GM18861 (cell line): Measurements from ENCODE around the gene DSP.

ENCODE experiments used
- ATAC-seq: cut with Tn5 transposase; IDR thresholded peaks from one replicate; pipeline ENCODE4 v1.9.1; 2021; ENCODE audit not compliant: unreplicated experiment

DSP gene

DNA sequence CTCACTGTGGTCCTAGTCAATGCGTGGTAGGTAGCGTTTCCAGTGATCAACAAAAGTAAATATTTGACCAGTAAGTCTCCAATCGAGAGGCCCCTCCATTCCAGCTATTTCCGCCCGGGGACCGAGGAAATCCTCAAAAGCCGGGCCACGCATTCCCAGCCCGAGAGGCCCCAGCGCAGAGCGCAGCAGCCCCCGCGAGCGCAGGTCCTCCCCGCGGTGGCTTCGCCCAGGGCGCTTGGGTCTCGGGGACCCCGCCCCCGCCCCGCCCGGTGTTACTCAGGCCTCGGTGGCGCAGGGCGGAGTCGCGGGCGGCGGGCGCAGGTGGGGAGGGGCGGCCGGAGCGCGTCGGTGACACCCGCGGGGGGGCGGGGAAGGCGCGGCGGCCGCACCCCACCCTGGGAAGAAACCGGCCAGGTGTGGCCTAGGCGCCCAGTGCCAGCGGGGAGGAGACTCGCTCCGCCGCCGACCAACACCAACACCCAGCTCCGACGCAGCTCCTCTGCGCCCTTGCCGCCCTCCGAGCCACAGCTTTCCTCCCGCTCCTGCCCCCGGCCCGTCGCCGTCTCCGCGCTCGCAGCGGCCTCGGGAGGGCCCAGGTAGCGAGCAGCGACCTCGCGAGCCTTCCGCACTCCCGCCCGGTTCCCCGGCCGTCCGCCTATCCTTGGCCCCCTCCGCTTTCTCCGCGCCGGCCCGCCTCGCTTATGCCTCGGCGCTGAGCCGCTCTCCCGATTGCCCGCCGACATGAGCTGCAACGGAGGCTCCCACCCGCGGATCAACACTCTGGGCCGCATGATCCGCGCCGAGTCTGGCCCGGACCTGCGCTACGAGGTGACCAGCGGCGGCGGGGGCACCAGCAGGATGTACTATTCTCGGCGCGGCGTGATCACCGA is at the start of gene DSP:
TSS of gene DSP (plus strand) at position 497 of the 890 bp plus-strand sequence. CDS start at position 742, 245 bp downstream.
- no peak for ATAC-seq

GRCh38 chr6:7493866-7494265 is 47.6 kb upstream of the DSP start:
- no peak for ATAC-seq

DNA sequence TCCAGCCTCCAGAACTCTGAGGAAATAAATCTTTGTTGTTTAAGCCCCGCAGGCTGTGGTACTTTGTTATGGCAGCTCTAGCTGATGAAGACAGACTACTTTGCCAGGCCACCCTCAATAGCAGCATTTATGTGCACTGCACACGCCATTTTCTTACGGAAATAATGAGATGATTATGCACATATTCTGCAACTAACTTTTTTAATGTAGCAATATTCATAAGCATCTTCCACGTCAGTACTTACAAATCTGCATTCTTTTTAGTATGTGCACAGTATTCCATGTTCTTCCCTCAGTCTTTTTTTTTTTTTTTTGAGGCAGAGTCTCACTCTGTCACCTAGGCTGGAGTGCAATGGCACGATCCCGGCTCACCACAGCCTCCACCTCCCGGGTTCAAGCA is 46.8 kb upstream of the DSP start:
- no peak for ATAC-seq

DNA sequence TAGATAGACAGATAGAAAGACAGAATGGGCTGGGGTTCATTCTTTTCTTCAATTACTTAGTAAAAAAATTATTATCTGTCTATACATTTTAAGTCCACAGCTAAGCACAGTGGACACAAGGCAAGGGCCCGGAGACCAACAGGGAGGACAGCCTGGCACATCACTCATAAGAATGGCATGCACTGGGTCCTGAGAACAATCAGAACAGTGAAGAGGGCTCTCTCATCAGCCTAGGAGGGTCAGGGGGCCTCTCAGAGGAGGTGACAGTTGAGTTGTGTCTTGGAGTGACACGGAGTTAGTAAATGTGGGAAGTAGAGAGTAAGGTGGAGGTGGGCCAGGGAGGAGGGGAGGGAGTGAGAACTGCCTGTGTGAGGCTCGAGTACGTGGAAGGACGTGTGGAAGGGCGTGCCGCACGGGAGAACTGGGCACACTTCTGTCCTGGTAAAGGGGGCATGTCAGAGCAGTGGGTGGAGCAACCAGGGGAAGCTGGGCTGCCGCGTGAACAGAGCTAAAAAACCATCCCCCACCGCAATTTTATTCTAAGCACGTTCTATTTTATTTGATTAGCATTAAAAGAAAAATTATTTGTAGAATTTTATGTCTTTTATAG is 45.1 kb upstream of the DSP start:
- no peak for ATAC-seq

- no peak for ATAC-seq
Measured at GRCh38 chr6:7500752-7501282, 40.7 kb upstream of the DSP start.

DNA sequence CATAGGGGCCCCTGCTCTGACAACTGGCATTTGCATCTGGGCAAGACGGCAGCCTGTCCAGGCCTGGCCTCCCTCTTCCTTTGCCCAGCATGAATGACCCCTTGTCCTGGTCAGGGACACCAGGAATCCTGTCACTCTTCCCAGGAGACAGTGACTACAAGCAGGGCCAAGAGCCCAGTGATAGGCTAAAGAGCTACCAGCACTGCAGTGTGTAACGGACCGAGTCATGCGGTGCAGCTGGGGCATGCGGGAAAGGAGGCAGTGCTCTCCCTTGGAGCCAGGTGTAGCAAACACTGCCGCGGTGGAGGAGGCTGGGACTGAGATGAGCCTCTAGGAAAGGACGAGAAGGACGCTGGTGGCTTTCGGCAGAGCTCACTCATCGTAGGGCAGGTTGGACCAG is 38.7 kb upstream of the DSP start:
- ATAC-seq: no peak

DNA sequence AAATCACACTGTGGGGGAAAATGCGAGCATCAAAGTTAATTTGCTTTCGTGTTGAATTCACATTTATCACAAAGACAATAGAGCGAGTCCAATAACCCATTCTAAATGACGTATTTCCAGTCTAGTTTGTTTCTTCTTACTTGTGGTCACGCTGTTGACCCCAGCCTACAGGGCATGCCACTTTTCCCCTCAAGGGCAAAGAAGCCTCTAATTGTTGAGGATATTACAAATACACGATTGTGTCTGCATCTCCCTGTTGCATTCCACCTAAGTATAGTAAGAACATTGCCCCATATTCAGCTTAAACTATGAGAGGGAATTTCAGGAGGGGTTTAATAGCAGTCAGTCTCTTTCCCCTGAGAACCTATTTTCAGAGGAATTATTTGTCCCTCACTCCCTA is 37.4 kb upstream of the DSP start:
- no peak for ATAC-seq

DNA sequence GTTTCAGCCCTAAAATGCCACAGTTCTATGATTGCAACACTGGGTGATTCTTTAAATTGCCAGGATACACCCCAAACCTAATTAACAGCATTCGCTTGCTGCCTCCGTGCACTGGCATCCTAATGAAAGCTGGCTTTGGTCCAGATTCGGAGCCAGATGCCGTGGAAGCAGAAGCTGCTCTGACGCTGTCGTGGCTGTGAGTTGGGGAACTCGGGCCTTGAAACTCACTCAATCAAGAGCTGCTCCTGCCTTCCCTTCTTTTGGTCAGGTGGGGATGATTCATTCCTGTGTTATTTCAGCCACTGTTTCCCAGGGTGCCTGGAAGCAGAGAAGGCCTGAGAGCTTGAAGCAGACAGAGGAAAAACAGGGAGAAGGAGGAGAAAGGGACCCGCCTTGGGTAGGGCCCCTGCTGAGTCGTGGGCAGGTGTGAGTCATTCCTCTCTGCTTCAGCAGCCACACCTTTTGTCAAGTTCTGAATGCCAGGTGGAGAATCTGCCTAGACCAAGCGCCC is 36.2 kb upstream of the DSP start:
- ATAC-seq: no peak

DNA sequence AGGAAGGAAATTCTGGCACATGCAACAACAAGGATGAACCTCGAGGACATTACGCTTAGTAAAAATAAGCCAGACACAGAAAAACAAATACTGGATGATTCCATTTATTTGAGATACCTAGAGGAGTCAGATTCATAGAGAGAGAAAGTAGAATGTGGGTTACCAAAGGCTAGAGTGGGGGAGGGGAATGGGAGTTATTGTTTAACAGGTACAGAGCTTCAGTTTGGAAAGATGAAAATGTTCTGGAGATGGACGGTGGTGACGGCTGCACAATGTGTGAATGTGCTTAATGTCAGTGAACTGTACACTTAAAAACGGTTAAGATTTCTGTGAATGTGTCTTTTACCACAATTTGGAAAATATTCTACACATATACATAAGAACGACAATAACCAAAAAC is 33.9 kb upstream of the DSP start:
- no peak for ATAC-seq

DNA sequence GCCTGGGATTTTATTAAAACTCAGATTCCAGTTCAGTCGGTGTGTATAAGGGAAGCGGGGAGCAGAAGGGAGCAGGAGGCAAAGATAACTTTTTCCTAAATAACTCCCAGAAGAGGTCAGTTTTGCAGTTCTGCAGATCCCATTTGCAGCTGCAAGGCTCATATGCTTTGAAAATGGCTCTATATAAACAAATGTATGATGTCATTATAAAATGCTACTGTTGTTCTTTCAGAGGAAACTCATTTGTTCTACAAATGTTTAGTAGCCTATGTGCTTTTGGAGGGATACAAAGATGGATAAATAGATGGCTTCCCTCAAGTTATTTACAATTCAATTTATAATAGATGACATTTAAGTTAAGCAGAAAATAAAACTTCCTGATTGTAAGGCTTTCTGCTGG is 29.2 kb upstream of the DSP start:
- ATAC-seq: no peak

DNA sequence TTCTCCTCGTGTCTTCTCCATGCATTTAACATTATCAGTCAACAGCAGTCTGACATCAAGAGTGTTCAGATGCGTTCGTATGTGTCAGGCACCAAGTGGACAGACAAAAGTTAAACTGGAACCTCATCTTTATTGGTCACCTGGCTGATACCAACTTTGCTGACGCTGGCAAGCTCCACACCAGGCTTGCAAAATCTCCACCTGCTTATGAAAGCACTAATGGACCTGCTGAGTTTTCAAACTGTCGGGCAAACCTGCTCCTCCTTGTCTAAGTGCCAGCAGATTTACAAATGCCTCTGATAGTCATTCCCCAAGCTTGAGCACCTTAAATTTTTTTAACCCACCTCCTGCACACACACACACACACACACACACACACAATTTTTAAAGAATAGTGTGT is 27.9 kb upstream of the DSP start:
- ATAC-seq: no peak

DNA sequence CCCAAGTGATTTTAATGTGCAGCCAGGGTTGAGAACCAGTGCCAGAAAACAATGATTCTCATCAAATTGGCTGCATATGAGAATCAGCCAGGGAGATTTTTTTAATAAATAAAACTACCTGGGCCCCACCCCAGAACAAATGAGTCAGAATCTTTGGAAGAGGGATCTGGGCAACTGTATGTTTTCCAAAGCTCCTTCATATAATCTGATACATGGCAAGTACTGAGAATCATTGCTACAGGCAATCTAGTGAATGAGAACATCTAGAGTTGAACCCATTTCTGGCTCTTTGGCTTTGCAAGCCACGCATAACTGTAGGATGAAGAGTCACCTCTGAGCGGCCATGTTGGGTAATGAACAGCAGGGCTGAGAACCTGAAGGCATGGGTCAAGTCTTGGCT is 26.1 kb upstream of the DSP start:
- no peak for ATAC-seq

- ATAC-seq: no peak
Measured at GRCh38 chr6:7518877-7519276, 22.6 kb upstream of the DSP start.

DNA sequence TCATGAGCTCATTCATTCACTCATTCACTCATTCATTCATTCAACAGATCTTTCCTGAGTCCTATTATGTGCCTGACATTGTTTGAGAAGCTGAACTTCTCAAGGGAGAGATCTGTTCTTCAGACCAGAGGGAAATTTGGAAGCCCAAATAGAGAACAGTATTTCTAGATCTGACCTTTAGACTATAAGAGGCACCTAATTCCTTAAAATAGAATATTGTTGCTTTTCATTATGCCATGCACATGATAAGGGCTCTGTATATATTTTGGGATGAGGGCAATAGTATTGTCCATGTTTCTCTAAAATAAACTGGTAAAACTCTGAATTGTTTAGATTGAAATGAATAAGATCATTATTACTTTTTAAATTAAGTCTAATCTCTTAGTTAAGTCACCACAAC is 18.6 kb upstream of the DSP start:
- no peak for ATAC-seq

GRCh38 chr6:7523922-7524321 is 17.5 kb upstream of the DSP start:
- ATAC-seq: no peak

GRCh38 chr6:7526755-7527154 is 14.7 kb upstream of the DSP start:
- no peak for ATAC-seq

GRCh38 chr6:7528565-7528964 is 12.9 kb upstream of the DSP start:
- no peak for ATAC-seq

DNA sequence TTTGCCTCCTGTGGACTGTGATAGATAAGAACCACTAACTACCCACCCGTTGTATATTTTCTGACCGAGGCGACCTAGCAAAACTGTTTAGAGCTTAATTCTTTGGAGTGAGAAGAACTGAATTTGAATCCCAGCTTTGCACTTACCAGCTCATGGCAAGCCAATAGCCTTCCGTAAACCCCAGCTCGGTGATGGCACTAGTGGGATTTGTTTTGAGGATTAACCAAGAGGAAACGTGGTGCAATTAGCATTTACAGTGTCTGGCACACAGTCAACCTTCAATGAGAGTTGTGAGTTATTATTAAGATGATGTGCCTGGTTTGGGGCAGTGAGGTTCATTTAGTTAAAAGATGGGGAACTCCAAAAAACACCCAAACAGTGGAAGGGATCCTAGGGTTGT is 12.3 kb upstream of the DSP start:
- no peak for ATAC-seq

GRCh38 chr6:7532232-7532631 is 9.2 kb upstream of the DSP start:
- ATAC-seq: no peak

DNA sequence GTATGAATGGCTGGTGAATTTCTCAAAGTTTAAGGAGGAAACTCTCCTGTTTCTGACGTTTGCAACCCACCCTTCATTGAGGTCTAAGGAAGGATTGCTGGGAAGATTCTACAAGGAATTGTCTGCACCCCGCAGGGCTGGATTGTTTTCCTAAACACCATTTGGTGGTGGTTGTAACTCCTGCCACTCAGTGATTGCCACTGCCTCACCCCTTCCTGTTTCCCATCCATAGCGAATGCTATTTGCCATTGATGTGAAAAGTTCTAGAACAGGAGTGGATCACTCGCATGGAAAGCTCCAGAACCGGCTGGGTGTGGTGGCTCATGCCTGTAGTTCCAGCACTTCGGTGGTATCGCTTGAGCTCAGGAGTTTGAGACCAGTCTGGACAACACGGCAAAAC is 8.7 kb upstream of the DSP start:
- no peak for ATAC-seq

DNA sequence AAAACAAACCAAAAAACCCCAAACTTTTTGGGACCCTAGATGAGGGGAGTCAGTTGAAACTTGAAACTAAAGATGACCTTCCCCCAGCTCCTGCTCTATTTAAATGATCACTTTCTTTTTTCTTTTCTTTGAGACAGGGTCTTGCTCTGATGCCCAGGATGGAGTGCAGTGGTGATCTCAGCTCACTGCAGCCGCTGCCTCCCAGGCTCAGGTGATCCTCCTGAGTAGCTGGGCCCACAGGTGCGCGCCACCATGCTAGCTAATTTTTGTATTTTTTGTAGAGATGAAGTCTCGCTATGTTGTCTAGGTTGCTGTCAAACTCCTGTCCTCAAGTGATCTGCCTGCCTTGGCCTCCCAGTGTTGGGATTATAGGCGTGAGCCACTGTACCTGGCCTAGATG is 7.3 kb upstream of the DSP start:
- ATAC-seq: no peak

GRCh38 chr6:7535498-7535897 is 6.0 kb upstream of the DSP start:
- ATAC-seq: no peak
